H9 (cell line): Measurements from ENCODE around the gene FARS2. TPM values are rescaled to one million over a fixed set of nuclear protein-coding genes. Genes with fewer than 3 reads are reported as not detected.

Experiments
- DNase-seq: peaks from one replicate; pipeline ENCODE4 v3.0.0-alpha.2; 2017
- H2AFZ ChIP-seq: one replicate; pipeline ENCODE4 v1.6.1; 2013; ENCODE audit warnings: mild to moderate bottlenecking, low read length, control low read depth, moderate library complexity
- H2AK5ac ChIP-seq: 2 replicates; pipeline ENCODE4 v1.6.1; 2013; ENCODE audit warnings: low read length, control low read depth, mixed read lengths; ENCODE audit not compliant: insufficient read length
- H2BK120ac ChIP-seq: one replicate; pipeline ENCODE4 v1.6.1; 2013; ENCODE audit warnings: low read depth, mild to moderate bottlenecking, low read length, control low read depth, inconsistent platforms; ENCODE audit not compliant: poor library complexity, severe bottlenecking
- H2BK12ac ChIP-seq: 2 replicates; pipeline ENCODE4 v1.6.1; 2013; ENCODE audit warnings: low read length, control low read depth, mixed read lengths, low read depth; ENCODE audit not compliant: insufficient read length
- H2BK15ac ChIP-seq: 2 replicates; pipeline ENCODE4 v1.6.1; 2013; ENCODE audit warnings: low read depth, low read length, control low read depth
- H2BK20ac ChIP-seq: one replicate; pipeline ENCODE4 v1.6.1; 2013; ENCODE audit warnings: low read depth, mild to moderate bottlenecking, low read length, control low read depth, inconsistent platforms; ENCODE audit not compliant: poor library complexity, severe bottlenecking
- H2BK5ac ChIP-seq: 2 replicates; pipeline ENCODE4 v1.6.1; 2013; ENCODE audit warnings: low read length, control low read depth, mixed read lengths; ENCODE audit not compliant: insufficient read length
- H3K14ac ChIP-seq: 2 replicates; pipeline ENCODE4 v1.6.1; 2013; ENCODE audit warnings: low read length, control low read depth; ENCODE audit not compliant: insufficient read depth
- H3K18ac ChIP-seq: 2 replicates; pipeline ENCODE4 v1.6.1; 2013; ENCODE audit warnings: low read depth, mild to moderate bottlenecking, mixed read lengths, low read length, control low read depth; ENCODE audit not compliant: insufficient read length
- H3K23ac ChIP-seq: 2 replicates; pipeline ENCODE4 v1.6.1; 2013; ENCODE audit warnings: low read length, control low read depth, mixed read lengths, low read depth; ENCODE audit not compliant: insufficient read length
- H3K23me2 ChIP-seq: 2 replicates; pipeline ENCODE4 v1.6.1; 2013; ENCODE audit warnings: low read depth, mild to moderate bottlenecking, mixed read lengths, low read length, control low read depth; ENCODE audit not compliant: insufficient read length, poor library complexity, severe bottlenecking
- H3K27ac ChIP-seq: 2 replicates; pipeline ENCODE4 v1.5.1; 2013; ENCODE audit warnings: low read length, control low read depth, mixed read lengths, low read depth; ENCODE audit not compliant: insufficient read length
- H3K27me3 ChIP-seq: 2 replicates; pipeline ENCODE4 v1.6.1; 2013; ENCODE audit warnings: low read length, control low read depth, inconsistent platforms; ENCODE audit not compliant: insufficient read depth
- H3K4ac ChIP-seq: 2 replicates; pipeline ENCODE4 v1.6.1; 2013; ENCODE audit warnings: low read depth, mild to moderate bottlenecking, control low read depth, inconsistent platforms, low read length, moderate library complexity
- H3K4me1 ChIP-seq: 2 replicates; pipeline ENCODE4 v1.6.1; 2013; ENCODE audit warnings: low read length, control low read depth, inconsistent platforms; ENCODE audit not compliant: insufficient read depth
- H3K4me2 ChIP-seq: 2 replicates; pipeline ENCODE4 v1.6.1; 2013; ENCODE audit warnings: low read length, control low read depth, mixed read lengths; ENCODE audit not compliant: insufficient read length, insufficient read depth
- H3K56ac ChIP-seq: 2 replicates; pipeline ENCODE4 v1.6.1; 2013; ENCODE audit warnings: low read depth, mild to moderate bottlenecking, mixed read lengths, low read length, control low read depth; ENCODE audit not compliant: insufficient read length
- H3K79me1 ChIP-seq: 2 replicates; pipeline ENCODE4 v1.6.1; 2013; ENCODE audit warnings: low read depth, mild to moderate bottlenecking, moderate library complexity, low read length, control low read depth, inconsistent platforms; ENCODE audit not compliant: insufficient read depth, poor library complexity, severe bottlenecking
- H3K79me2 ChIP-seq: 2 replicates; pipeline ENCODE4 v1.6.1; 2013; ENCODE audit warnings: low read length, control low read depth, inconsistent platforms; ENCODE audit not compliant: insufficient read depth
- H3K9ac ChIP-seq: 2 replicates; pipeline ENCODE4 v1.6.1; 2013; ENCODE audit warnings: low read length, control low read depth, mixed read lengths; ENCODE audit not compliant: insufficient read length; ENCODE audit errors: extremely low read depth
- H3K9me3 ChIP-seq: one replicate; pipeline ENCODE4 v1.6.1; 2013; ENCODE audit warnings: low read depth, low read length, inconsistent platforms; ENCODE audit not compliant: control insufficient read depth
- H3T11ph ChIP-seq: one replicate; pipeline ENCODE4 v1.6.1; 2013; ENCODE audit warnings: mild to moderate bottlenecking, low read length, control low read depth, inconsistent platforms
- H4K20me1 ChIP-seq: one replicate; pipeline ENCODE4 v1.6.1; 2013; ENCODE audit not compliant: control insufficient read depth, insufficient read length, insufficient read depth
- H4K5ac ChIP-seq: 2 replicates; pipeline ENCODE4 v1.6.1; 2013; ENCODE audit warnings: low read depth, mild to moderate bottlenecking, mixed read lengths, low read length, control low read depth; ENCODE audit not compliant: insufficient read length
- H4K8ac ChIP-seq: replicated peaks from 2 replicates; pipeline ENCODE4 v1.6.1; 2013; ENCODE audit warnings: low read length, control low read depth, mixed read lengths, low read depth; ENCODE audit not compliant: insufficient read length
- H4K91ac ChIP-seq: 2 replicates; pipeline ENCODE4 v1.6.1; 2013; ENCODE audit warnings: low read depth, mild to moderate bottlenecking, moderate library complexity, mixed read lengths, low read length, control low read depth; ENCODE audit not compliant: insufficient read length
- H3K27ac Mint-ChIP-seq, 3 experiments: 2 replicates in 2 of 3; 3 replicates in 1 of 3; pipeline ENCODE4 v1.8.0; 2020 to 2021; ENCODE audit warnings: mixed read lengths in 3 of 3, mild to moderate bottlenecking in 1 of 3, moderate library complexity in 1 of 3
- H3K27me3 Mint-ChIP-seq: 2 replicates; pipeline ENCODE4 v1.8.0; 2021; ENCODE audit warnings: low read depth, mild to moderate bottlenecking, moderate library complexity, mixed read lengths
- H3K36me3 Mint-ChIP-seq, 3 experiments: 2 replicates in 2 of 3; 3 replicates in 1 of 3; pipeline ENCODE4 v1.8.0; 2020 to 2021; ENCODE audit warnings: low read depth in 3 of 3, mixed read lengths in 3 of 3; ENCODE audit not compliant: insufficient read depth in 1 of 3
- H3K4me1 Mint-ChIP-seq, 2 experiments: 2 replicates each; pipeline ENCODE4 v1.8.0; 2020; ENCODE audit warnings: mixed read lengths in 2 of 2
- H3K4me3 Mint-ChIP-seq, 2 experiments: 2 replicates in 1 of 2; 3 replicates in 1 of 2; pipeline ENCODE4 v1.8.0; 2020 to 2021; ENCODE audit warnings: mild to moderate bottlenecking in 2 of 2, mixed read lengths in 2 of 2, moderate library complexity in 1 of 2
- H3K9me3 Mint-ChIP-seq, 2 experiments: 2 replicates in 1 of 2; 3 replicates in 1 of 2; pipeline ENCODE4 v1.8.0; 2020; ENCODE audit warnings: mild to moderate bottlenecking in 2 of 2, mixed read lengths in 2 of 2, moderate library complexity in 1 of 2
- whole genome bisulfite sequencing: extraction: QIAGEN DNeasy Blood & Tissue Kit; methylation state at CpG from one replicate; pipeline ENCODE4 v1.1.7; 2013; ENCODE audit warnings: missing lambda C conversion rate, low lambda C conversion rate, mixed read lengths; ENCODE audit not compliant: insufficient read length; ENCODE audit errors: extremely low coverage; 5-methylcytosine and 5-hydroxymethylcytosine counted together
- total RNA-seq: library from RNA; stranded (reverse); gene quantifications from 2 replicates; pipeline ENCODE4 v1.2.1, GENCODE V29; 2021
- TF ChIP-seq, protein P1 (sequence below): fragments of 200-600 bp; sonication (generic); conservative IDR thresholded peaks from 3 replicates; pipeline ENCODE4 v1.8.0; 2021; ENCODE audit warnings: antibody characterized with exemption, mild to moderate bottlenecking

Gene FARS2
- total RNA-seq, 1 experiment from 2014 or later, result 8.5 TPM

DNA sequence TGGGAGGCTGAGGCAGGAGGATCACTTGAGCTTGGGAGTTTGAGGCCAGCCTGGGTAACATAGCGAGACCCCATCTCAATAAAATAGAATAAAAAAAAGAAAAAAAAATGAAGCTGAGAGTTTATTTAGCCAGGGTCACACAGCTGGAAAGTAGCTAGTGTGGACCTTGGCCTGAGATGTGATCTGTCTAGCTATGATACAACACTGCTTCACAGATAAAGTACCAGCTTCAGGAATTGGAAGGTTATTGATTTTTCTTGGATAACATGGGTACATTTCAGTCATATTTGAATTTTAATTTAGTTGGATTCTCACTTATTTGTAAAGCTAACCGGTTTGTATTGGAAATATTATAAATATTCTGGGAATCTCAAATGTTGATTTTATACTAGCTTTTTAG lies 5.1 kb downstream of the FARS2 start:
- Mint-ChIP-seq H3K4me3 (no peak overlapping the region), H3K27me3 (no peaks in the 10 kb centered on the region; the same call in 1 of the 2 replicates), H3K36me3 (peaks cover 10 to 14% (median 12%) of the 10 kb centered on the region in 3 experiments), H3K27ac (no peak overlapping the region), H3K9me3 (peaks cover 3 to 5% of the 10 kb centered on the region in 2 experiments; a peak in 3 of 5 replicates), H3K4me1 (peaks cover 7 to 10% of the 10 kb centered on the region in 2 experiments)
- Histone ChIP-seq H4K5ac (no peak overlapping the region), H2AK5ac (no peak overlapping the region), H2BK20ac (no peak overlapping the region), H3K9ac (no peak overlapping the region), H3K23me2 (no peaks in the 10 kb centered on the region), H4K91ac (no peak overlapping the region), H3K79me1 (no peaks in the 10 kb centered on the region), H3K27me3 (no peaks in the 10 kb centered on the region), H3K4me1 (no peaks in the 10 kb centered on the region), H3K23ac (no peak overlapping the region), H3K79me2 (0 out of 2 replicates have a peak, but pooled peaks cover 3% of the 10 kb centered on the region), H2BK120ac (no peak overlapping the region), H3K4ac (no peak overlapping the region), H2BK15ac (no peak overlapping the region), H3K27ac (no peak overlapping the region), H4K8ac (no peak overlapping the region), H4K20me1 (no peaks in the 10 kb centered on the region), H3T11ph (no peak overlapping the region), H3K14ac (no peak overlapping the region), H3K56ac (no peak overlapping the region), H2AFZ (no peak overlapping the region), H3K18ac (no peak overlapping the region), H3K4me2 (no peak overlapping the region), H3K9me3 (no peaks in the 10 kb centered on the region), H2BK5ac (no peak overlapping the region), H2BK12ac (no peak overlapping the region)
- no peak for DNase-seq
- TF ChIP-seq, protein P1, sequence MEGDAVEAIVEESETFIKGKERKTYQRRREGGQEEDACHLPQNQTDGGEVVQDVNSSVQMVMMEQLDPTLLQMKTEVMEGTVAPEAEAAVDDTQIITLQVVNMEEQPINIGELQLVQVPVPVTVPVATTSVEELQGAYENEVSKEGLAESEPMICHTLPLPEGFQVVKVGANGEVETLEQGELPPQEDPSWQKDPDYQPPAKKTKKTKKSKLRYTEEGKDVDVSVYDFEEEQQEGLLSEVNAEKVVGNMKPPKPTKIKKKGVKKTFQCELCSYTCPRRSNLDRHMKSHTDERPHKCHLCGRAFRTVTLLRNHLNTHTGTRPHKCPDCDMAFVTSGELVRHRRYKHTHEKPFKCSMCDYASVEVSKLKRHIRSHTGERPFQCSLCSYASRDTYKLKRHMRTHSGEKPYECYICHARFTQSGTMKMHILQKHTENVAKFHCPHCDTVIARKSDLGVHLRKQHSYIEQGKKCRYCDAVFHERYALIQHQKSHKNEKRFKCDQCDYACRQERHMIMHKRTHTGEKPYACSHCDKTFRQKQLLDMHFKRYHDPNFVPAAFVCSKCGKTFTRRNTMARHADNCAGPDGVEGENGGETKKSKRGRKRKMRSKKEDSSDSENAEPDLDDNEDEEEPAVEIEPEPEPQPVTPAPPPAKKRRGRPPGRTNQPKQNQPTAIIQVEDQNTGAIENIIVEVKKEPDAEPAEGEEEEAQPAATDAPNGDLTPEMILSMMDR, result no peak
- WGBS, result no CpG with 5 or more reads among the region's 2 CpGs
